Cardiac fibroblast (primary cell): ENCODE results near the gene C1QTNF7.
A peak's percentile ranks its signal among the peaks of the same experiment; 100 is the strongest.

ENCODE experiments used
- DNase-seq, 2 donors: peaks; one replicate each; pipeline versions ENCODE4 v3.0.0 to v3.0.0-alpha.2; 2010; ENCODE audit warnings: low read depth in 2 of 2
- H3K4me3 ChIP-seq, 2 donors: replicated peaks in 1 of 2; 1 replicate in 1 of 2; 2 replicates in 1 of 2; pipeline ENCODE4 v1.5.1; 2011; ENCODE audit warnings: low read depth in 2 of 2, low read length in 2 of 2, mild to moderate bottlenecking in 2 of 2, moderate library complexity in 1 of 2
- CTCF ChIP-seq: IDR thresholded peaks from one replicate; pipeline ENCODE4 v1.5.1; 2011; ENCODE audit warnings: low read depth, mild to moderate bottlenecking, low read length, inconsistent platforms

Gene C1QTNF7

GRCh38 chr4:15434676-15435075, 6.8 kb downstream of the C1QTNF7 start:
- TF ChIP-seq CTCF, result no peak
- no peak overlapping the region for H3K4me3 ChIP-seq
- no peak for DNase-seq

- TF ChIP-seq CTCF, result no peak
- peak in 1 of 2 donors; percentile 76 for DNase-seq
- H3K4me3 ChIP-seq, result no peak overlapping the region
Observed at GRCh38 chr4:15436513-15436912, 8.7 kb downstream of the C1QTNF7 start.

- no peak for TF ChIP-seq CTCF
- H3K4me3 ChIP-seq, result no peak overlapping the region
- DNase-seq, result peak in 1 of 2 donors; percentile 52
Observed at GRCh38 chr4:15438939-15439524, 11.2 kb downstream of the C1QTNF7 start.

GRCh38 chr4:15443371-15444160, 15.7 kb downstream of the C1QTNF7 start:
- no peak for TF ChIP-seq CTCF
- no peak for DNase-seq
- no peak overlapping the region for H3K4me3 ChIP-seq

- H3K4me3 ChIP-seq, result no peak overlapping the region
- no peak for TF ChIP-seq CTCF
- DNase-seq, result no peak
Observed at GRCh38 chr4:15444276-15444675, 16.4 kb downstream of the C1QTNF7 start.

- H3K4me3 ChIP-seq, result no peak overlapping the region
- TF ChIP-seq CTCF, result no peak
- no peak for DNase-seq
Observed at GRCh38 chr4:15444879-15445547, 17.2 kb downstream of the C1QTNF7 start.
